HG02840 (cell line): Measurements from ENCODE around the gene MAST4.

Experiments used
- ATAC-seq: cut with Tn5 transposase; IDR thresholded peaks from one replicate; pipeline ENCODE4 v1.9.1; 2021; ENCODE audit warnings: mild to moderate bottlenecking, moderate library complexity, moderate number of reproducible peaks; ENCODE audit not compliant: unreplicated experiment, low FRiP score

Gene MAST4

DNA sequence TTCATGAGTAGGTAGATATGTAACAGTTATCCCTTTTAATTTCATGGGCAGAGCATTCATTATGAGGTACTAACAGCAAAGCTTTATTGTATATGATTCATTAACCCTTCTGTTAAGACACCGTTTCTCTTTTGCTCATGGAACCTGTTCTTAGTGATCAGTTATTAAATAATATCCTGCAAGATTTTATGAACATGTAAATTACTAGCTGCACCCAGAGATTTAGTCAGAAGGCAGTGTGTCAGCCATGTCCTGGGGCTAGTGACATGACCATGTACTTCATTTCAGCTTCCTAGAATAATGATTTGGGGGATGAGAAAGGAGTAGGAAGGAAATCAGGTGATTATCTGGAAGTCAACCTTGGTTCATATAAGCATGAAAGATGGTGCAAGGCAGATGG is 7.0 kb downstream of the MAST4 start:
- ATAC-seq, result no peak

DNA sequence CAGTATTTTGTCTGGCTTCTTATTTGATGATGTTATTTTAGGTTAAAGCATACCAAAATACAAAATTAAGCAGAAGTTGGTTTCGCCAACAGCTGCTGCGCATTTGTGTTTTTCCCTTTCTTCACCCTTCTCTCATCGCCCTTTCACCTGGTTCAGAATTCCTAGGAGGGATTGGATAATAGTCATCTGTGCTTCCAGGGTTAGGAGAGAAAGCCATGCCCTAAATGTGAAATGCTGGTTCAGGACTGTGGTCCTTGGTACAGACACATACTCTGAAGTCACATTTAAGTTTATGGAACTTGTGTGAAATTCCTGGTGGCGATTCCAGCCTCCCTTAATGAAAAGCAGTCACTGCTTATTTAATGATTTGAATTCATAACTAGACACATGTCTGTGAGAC is 7.7 kb downstream of the MAST4 start:
- no peak for ATAC-seq

DNA sequence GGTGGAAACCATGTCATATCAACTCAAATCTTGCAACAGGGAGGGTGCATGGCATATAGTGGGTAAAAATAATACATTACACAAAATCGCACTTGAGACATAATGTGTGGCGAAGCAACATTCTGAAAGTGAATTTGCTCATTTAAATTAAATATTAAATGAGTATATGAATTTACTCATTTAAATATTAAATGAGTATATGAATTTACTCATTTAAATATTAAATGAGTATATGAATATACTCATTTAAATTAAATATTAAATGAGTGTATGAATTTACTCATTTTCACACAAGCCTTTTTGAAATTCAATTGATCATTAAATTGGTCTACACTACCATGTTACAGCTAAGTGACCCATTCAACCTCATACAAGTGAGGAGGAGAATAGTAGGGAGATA is 10.5 kb downstream of the MAST4 start:
- no peak for ATAC-seq

DNA sequence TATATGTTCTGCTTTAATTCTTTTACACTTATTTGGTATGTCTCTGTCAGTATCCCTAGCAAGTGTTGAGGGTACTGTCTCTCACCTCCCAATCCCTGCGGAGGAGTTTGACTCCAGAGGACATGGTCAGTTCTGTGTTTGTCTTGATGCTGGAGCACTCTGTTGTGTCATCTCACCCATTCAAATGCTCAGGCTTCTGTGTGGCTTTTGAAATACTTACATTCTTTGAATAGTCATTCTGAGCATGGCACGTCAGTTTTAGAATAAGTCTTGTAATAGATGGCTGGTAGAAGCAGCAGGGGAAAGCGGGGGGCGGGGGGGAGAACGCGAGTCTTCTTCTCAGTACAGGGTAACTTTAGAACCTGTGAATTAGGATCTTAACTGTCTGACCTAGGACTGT is 12.3 kb downstream of the MAST4 start:
- no peak for ATAC-seq

DNA sequence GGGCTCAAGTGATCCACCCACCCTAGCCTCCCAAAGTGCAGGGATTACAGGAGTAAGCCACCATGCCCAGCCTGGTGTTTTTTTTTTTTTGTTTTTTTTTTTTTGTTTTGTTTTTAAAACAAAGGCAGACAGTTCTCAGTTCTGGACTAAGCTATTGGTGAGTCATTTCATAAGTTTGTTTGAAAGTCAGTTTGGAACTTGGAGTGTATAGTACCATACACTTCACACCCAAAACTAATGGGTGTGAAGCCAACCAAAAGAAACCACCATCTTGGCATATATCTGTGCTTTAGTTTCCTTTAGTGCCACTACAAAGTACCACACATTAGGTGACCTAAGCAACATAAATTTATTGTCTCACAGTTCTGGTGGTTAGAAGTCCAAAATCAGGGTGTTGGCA is 13.4 kb downstream of the MAST4 start:
- ATAC-seq, result no peak

DNA sequence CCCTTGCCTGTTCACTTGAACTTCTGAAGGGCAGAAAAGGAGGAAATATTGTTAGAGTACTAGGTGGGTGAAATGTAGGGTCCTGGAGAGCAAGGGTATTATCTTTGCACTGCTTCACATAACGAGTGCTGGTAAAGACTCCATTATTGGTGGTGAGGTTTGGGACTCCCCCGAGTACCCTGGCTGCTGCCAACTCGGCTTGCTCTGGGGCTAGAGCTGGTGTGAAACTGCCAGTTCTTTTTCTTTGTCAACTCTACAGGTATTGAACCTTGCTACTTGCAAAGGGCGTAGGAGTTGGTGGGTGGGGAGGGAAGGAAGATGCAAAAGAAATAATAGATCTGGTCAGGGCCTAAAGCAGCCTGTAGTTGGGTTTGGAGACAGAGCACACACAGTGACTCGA is 16.0 kb downstream of the MAST4 start:
- ATAC-seq, result no peak

DNA sequence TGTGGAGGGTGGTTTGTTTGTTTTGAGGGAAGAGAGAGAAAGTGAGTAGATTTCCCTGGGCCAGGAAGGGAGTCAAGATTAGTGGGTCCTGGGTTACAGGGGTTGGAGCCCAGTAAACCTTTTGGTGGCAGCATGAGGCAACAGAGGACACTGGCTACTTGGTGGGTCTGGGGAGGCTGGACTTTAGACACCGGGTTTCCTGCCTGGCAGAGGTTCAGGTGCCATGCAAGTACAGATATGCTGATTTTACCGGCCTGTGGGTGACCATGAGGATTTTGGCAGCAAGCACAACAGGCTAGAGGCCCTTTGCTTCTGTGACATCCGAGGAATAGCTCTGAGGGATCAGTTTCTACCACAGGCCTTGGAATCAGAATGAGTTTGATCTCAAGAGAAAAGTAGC is 18.9 kb downstream of the MAST4 start:
- no peak for ATAC-seq

DNA sequence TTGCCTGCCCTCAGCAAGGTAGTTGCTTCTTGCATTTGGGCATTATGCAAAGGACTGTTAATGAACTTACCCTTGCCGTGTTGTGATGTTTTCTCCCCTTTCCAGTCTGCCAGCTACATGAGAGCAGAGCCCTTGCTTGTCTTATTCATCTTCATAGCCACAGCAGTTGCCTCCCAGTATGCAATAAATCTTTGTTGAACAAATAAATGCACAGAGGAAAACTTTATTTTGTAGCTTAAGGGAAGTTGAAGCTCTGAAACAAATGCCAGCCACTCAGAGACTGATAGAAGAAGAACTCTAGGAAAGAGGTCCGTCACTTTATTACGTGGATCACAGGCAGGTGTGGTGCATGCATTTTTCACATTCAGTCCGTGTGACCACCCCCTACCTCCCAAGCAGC is 19.7 kb downstream of the MAST4 start:
- no peak for ATAC-seq

DNA sequence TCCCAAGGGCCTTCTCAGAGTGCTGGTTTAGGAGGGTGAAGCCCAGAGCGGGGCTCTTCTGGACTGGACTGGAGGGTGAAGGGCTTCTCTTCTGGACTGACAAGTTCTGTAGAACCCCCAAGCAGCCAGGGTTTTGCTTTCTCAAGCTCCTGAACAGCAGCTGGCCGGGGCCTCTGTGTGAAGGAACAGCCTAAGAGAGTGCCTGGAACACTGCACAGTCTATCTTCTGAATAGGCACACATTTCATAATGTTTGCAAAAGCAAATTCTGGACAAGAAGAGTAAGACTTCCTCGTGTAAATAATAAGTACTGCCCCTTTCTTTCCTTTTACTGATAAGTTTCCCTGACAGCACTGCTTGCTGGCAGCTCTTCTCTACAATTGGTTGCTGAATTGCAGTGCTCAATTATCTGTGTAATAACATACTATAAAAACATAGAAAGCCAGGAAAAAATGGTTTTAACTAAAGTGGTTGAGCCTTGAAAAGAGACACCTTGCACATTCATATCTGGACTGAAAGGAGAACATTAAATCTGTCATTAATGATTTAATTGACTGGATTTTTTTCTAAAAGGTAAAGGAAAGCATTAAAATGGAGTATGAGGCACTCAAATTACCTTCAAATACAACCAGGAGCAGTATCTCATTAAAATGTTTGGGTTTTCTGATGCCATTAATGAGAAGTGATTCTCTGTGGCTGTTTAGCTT is 20.5 kb downstream of the MAST4 start:
- no peak for ATAC-seq

DNA sequence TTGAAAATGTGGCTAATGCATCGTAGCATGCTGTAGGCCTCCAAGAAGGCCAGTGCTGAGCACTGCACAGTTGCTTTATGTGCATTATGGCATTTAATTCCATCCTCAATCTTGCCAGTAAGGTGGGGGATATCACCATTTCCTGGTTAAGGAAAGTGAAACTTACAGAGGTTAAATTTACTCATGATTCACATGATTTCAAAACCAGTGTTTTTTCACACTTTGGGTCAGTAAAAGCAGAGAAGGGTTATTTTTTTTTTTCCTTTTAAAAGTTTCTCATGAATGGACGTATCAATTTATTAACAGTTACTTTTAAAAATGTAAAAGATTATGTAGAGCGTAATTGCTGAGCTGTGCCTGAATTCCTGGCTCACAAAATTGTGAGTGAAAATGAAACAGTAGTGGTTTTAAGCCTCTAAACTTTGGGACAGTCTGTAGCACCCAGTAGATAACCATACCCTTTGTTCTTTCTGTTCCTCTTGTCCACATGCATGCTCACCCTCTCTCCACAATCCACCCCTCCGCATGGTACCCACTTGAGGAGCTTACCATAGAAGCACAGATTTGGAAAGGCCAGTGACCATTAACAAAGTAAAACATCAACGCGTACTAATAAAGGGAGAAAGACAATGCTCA is 21.2 kb downstream of the MAST4 start:
- no peak for ATAC-seq

DNA sequence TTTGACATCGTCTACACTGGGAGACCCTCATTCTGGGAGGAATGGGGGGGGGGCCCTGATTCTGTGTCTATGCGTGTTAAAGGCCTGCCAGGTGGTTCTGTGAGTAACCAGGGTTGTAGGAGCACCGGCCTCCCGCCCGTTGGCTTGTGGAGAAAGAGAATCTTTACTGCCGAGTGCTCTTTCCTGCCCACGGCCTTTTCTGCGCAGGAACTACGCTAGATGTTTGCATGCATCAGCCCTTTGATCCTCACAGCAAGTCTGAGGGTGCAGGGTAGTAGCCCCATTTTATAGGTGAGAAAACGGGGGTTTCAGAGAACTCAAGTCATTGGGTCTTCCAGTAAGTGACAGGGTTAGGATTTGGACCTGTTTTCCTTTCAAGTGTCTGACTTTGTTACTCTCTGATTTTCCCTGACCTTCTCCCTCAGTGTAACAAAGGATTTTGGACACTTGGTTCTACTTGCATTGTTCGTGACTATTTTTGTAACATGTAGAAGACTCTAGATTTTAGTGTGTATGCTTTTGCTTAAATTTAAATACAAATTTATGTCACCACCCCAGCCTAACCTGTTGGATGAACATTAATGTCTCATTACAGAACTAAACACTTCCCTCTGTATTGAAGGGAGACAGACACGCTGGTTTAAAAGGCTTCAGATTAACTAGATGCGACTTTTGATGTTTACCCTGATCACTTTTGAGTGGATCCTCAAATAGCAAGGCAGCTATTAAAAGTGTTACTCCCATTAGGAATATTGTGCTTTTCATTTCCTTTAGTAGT is 22.0 kb downstream of the MAST4 start:
- ATAC-seq, result no peak

DNA sequence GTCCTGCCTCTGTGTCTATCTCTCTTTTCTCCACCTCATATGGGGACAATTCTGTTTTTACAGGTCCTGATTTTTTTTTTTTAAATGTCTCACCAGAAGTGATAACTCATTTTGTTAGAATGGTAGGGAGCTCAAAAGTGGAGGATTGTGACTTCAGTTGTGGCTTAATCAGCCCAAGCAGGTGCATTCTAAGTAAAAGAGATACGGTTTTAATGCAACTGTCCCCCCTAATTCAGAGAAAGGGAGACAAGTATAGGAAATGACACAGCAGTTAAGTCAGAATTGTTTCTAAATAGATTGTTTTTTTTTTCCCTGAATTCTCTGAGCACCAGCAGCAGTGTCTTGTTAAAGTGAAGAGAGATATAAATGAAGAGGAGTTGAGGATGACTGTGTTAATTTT is 24.5 kb downstream of the MAST4 start:
- ATAC-seq, result no peak

DNA sequence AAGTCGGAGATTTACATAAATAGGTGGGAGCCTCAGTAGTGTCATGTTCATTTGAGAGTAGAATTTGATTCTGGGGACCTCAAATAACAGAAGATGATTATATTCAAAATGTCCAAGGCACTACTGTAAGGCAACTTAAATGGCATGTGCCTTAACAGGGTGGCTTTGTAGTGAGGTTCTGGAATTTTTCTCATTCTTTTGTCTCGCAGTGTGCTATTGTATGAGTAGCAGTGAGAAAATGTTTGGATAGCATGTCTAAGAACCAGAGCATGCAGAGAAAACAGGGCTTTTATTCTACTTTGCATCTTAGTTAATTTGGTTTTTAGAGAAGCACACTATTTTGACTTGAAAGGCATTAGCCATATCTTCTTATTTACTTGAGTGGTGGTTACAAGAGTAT is 25.0 kb downstream of the MAST4 start:
- ATAC-seq, result no peak

DNA sequence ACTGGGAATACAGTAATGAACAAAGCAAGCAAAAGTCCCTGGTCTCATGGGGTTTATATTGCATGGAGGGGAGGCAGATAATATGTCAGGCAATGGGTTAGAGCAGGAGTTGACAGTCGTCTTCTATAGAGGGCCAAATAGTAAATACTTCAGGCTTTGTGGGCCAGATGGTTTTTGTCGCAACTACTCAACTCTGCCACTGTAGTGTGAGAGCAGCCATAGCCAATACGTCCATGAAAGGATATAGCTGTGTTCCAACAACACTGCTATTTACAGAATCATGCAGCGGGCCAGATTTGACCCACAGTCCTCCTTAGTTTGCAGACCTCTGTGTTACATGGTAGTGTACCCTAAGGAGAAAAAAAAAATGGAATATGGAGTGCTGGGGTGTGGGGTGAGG is 25.5 kb downstream of the MAST4 start:
- no peak for ATAC-seq

DNA sequence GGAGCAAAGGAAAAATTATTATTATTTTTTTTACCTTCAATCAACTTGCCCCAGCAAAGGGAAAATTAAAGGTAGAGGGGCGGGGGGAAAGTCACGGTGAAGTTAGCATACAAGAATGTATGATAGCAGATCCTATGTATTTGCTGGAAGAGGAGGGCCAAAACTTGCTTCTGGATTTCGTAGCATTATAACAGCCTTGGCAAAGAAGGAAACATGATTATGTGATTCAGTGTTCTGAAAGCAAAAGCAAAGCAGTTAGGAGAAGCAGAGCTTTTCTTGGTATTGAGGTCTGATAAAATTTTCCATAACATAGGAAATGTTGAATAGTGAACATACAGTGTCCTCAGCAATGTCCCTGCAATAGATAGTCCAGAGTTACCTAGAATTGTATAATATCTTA is 32.4 kb downstream of the MAST4 start:
- no peak for ATAC-seq

DNA sequence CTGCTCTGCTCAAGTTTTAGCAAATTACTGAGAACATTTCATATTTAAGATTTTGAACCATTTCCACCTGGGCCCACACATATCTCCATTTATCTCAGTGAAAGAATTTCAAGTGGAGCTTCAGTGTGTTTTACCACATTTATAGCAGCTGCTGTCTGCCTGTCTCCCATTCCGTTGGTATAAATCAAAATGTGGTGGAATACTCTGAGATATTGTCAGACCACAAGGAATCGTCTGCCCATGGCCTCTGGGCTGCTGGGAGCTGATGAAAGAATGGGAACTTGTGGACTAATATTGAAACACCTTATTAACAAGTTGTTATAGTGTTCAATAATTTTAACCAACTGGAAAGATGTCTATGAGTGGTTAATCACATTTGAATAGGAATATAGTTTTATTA is 33.3 kb downstream of the MAST4 start:
- ATAC-seq, result no peak

DNA sequence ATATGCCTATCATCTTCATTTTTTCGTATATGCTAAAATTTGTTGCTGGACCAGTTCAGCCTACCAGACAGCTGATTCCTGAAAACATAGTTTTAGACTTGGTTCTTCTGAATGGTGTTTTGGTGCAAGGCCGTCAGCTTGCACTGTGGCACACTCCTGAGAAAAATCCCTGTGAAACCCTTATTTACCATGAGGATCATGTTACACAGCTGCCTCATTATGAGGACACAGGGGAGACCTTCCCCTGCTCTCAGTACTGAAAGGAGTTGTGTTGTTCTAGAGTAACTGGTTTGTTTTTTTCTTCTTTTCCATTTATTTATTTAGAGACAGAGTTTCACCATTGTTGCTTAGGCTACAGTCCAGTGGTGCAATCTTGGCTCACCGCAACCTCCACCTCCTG is 37.6 kb downstream of the MAST4 start:
- no peak for ATAC-seq

DNA sequence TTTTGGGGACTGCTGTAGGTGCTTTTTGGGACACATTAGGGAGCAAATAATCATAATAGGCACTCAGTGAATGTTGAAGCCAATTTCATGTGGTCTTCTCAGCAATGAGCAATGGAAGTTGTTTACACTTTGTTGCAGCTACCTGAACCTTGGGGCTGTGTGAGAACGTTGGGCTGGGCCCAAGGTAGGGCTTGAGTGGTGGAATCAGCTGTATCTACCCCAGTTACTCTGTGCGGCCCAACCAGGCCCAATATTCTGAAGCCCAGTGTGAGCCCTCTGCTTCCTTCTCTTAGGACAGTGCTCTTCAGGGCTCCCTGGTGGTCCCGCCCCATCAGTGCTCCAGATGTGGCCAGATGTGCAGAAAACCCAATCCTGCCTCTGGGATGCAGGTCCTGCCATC is 38.4 kb downstream of the MAST4 start:
- no peak for ATAC-seq

DNA sequence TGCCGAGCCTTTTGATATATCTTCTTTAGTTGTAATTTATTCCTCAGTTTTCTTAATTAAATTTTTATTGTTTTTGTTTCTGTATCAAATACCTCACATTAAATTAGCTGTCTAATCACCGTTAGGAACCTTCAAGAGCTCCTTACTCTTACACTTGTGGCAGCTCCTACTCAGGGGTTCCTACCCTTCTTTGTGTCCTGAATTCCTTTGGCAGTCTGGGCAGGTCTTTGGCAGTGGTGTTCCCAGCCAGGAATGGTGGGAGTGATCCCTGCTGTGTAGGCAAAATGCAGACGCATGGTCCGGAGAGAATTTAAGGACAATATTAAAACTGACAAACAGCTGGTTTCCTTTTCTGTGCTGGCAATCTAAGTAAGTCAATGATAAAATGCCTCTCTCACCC is 41.8 kb downstream of the MAST4 start:
- no peak for ATAC-seq

DNA sequence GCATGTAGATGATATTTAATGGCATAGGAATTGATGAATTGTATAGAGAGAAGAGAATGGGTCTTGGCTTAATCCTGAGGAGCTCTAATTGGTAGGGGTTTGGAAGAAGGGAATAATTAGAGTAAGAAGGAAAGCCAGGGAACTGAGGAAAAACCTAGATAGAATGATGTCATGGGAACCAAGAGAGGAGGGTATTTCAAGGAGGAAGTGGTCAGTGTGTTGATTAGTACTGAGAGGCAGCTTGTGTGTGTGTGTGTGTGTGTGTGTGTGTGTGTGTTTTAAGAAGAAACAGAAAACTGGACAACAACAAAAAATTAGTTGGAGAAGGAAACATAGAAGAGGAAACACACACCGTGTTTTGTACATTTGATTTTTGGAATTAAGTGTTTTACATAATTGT is 42.8 kb downstream of the MAST4 start:
- no peak for ATAC-seq

DNA sequence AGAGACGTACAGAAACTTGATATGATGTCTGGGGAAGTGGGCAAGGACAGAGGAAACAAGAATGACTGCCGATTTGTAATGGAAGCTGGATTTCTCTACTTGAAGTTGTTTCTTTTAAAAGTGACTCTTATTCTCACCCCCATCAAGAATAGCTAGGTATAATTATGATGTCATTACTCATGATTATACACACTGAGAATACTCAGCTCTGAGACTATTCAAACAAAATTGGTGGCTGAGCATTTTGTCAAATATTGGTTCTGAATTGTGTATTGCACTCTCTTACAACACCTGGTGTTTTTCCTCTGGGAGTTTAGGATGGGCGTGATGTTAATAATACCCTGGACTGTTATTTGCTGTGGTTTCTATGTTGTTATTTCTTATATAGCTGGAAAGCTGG is 46.3 kb downstream of the MAST4 start:
- no peak for ATAC-seq

DNA sequence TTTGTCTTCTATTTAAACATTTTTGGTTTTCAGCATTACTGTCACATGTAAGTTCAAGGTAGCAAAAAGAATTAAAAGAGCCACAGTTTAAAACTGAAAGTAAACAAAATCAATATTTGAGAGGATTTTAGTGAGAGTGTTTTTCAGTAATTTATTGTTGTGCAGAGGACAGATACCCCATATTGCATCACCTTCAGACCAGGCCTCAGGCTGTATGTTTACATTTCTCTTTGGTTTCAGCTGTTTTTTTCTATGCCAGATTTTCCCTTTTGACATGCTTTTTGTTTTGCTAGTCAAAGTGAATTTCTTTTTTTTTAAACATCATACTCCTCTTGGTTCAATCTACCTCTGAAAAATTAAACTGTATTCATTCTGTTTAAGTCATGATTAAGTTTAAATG is 47.2 kb downstream of the MAST4 start:
- no peak for ATAC-seq
